HG02943 (cell line): ENCODE measurements around the gene SLC19A1.

Experiments
- ATAC-seq: cut with Tn5 transposase; IDR thresholded peaks from one replicate; pipeline ENCODE4 v1.9.1; 2021; ENCODE audit warnings: mild to moderate bottlenecking, low read depth, moderate library complexity; ENCODE audit not compliant: unreplicated experiment

The SLC19A1 gene

DNA sequence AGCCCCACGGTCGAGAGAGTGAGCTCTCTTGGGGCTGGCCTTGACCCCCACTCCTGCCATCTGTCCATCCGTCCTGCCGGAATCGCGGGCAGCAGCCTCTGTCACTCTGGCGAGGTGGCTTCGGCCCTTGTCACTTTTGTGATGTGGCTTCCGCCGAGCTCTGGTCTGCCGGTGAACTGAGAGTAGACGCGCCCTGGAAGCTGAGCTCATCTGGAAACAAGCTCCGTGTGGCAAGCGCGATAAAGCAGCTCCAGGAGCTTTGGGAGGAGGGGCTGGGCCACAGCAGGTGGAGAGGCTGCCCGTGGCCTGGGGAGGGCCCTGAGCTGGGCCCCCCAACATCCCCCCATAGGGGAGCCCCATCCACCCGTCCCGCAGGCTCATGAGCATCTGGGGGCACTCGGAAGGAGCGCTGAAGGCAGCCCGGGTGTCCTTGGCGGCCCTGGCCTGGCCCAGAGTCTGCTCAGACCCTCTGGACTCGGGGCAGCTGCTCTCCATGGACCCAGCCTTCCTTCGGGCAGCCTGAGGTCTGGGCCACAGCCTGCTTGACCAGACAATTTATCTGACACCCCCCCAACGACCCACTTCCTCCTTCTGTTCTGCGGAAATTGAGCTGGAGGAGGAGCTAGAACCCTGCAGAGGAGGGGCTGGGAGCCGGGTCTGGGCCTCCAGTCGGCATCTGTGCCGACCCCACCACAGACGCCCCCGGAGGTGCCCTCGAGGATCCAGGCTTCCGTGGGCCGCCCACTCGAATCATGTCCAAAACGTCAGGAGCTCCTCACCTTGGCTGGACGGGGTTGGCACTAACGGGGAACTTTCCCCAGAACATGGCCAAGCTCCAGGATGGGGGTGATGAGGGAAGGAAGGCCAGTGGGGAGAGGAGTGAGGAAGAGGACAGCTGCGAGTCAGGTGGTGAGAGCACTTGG, 59.1 kb downstream of the SLC19A1 start:
- no peak for ATAC-seq

- no peak for ATAC-seq
Measured at GRCh38 chr21:45481977-45482898, 60.0 kb downstream of the SLC19A1 start.

GRCh38 chr21:45481566-45481965, 60.7 kb downstream of the SLC19A1 start:
- no peak for ATAC-seq

- ATAC-seq: no peak
Measured at GRCh38 chr21:45480701-45481500, 61.3 kb downstream of the SLC19A1 start.

GRCh38 chr21:45479691-45480675, 62.3 kb downstream of the SLC19A1 start:
- ATAC-seq: no peak

- ATAC-seq: no peak
Measured at GRCh38 chr21:45478816-45479669, 63.2 kb downstream of the SLC19A1 start.

DNA sequence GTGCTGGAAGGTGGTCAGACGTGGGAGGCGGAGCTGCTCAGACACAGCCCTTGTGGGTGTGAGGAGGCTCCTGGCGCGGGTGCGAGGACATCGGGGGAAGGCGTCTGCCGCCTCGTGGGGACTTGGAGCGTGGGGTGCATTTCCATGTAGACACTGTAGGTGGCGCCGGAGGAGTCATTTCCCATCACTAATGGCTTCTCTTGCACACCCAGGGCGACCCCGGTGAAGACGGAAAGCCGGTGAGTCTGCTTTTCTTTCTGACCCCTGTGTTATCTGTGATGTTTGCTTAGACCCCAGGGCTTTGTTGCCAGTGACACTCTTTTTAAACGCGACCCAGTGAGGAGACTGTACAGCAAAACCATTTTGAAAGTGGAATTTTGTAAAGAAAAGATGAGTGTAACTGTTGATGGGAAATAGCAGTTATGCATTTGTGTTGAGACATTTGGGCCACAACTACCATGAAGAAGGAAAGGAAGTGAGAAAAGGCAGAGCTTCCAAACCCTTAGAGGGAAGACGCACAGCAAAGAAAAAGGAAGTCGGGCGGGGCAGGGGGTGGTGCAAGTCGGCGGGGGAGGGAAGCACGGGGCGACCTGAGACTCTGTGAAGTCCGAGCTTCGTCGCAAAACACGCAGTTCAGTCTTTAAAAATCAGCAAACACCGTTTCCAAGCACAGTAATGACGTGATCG, 64.0 kb downstream of the SLC19A1 start:
- no peak for ATAC-seq

DNA sequence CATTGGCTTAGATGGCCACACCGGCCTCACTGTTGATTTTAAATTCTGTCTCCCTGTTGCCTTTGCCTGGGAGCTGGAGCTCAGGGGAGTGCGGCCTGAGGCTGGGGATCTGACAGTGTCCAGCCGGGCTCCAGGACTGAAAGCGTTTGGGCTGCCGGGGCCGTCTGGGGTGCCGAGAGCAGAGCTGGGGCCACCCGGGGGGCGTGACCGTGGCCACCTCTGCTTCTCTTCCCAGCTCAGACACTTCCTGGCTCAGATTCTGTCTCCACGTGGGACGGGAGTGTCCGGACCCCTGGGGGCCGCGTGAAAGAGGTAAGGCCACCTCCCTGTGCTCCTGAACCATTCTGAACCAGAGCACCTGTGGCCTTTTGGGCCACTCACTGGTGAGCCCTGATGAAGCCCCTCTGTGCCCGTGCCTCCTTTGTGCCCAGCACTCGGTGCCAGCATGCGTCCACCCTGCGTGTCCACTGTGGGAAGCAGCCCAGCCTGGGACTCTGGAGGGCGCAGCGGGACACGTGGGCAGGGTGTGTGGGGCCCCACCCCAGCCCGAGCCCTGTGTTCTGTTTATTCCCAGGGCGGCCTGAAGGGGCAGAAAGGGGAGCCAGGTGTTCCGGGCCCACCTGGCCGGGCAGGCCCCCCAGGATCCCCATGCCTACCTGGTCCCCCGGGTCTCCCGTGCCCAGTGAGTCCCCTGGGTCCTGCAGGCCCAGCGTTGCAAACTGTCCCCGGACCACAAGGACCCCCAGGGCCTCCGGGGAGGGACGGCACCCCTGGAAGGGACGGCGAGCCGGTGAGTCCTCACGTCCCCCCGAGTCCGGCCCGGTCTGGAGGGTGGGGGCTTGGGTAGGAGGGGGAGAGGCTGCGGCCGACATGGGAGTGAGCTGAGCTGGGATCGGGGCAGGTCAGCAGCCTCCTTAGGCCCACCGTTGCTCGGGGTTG, 64.8 kb downstream of the SLC19A1 start:
- ATAC-seq: no peak

- ATAC-seq: no peak
Measured at GRCh38 chr21:45476582-45476981, 65.7 kb downstream of the SLC19A1 start.

GRCh38 chr21:45475797-45476570, 66.3 kb downstream of the SLC19A1 start:
- no peak for ATAC-seq

DNA sequence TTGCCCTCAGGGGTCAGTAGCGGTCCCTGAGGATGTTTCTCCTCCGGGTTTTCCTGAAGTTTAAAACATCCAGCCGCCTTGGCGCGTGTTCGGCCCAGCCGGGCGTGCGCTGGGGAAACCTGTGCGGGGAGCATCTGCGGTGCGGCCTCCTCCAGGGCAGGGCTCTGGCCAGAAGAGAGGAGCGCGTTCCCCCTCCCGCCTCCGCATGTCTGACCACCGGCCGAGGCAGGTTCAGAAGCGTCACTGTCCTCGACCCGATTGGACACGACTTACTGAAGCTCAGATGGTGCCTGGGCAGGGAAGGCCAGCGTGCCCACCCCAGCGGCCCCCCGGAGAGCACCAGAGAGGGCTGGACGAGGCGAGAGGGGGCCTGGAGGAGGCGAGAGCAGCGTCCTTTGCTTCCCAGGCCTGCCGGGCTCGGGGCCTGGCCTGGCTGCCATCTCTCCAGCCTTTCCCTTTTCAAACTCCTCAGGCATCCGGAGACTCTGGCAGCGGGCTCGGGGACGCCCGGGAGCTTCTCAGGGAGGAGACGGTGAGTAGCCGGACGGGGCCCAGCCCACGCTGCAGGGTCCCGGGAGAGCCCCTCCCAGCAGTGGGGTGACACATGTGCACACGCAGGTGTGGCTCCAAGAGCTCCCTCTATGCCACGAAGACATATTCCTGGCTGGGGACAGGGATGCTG, 67.1 kb downstream of the SLC19A1 start:
- ATAC-seq: no peak

GRCh38 chr21:45474323-45474950, 67.8 kb downstream of the SLC19A1 start:
- ATAC-seq: no peak

- ATAC-seq: no peak
Measured at GRCh38 chr21:45473496-45474322, 68.5 kb downstream of the SLC19A1 start.
